PC-3 (cell line): ENCODE results near the gene DLG2. TPM values are rescaled to one million over a fixed set of nuclear protein-coding genes. Genes with fewer than 3 reads are reported as not detected.

Source experiments
- ATAC-seq: fragments of 200-7000 bp; cut with Tn5 transposase; 2 replicates; pipeline ENCODE4 v1.9.1; 2020; ENCODE audit warnings: mild to moderate bottlenecking, moderate library complexity
- BruUV-seq: library from RNA; stranded (reverse); fragments of 400-500 nt; replicated peaks from 2 replicates; lab custom pipeline; 2021; lab: Mats Ljungman, UMichigan
- CTCF ChIA-PET: fragments of 300-600 bp; sonication (Branson Sonifier 250); formaldehyde crosslinking; loops from one replicate; lab custom pipeline; 2022; ENCODE audit warnings: antibody characterized with exemption; lab: Charles Lee
- POLR2A ChIA-PET: fragments of 300-600 bp; sonication (Branson Sonifier 250); formaldehyde crosslinking; loops from one replicate; lab custom pipeline; 2022; ENCODE audit warnings: antibody characterized with exemption; ENCODE audit not compliant: unreplicated experiment; lab: Charles Lee
- DNase-seq: peaks from one replicate; pipeline ENCODE4 v3.0.0-alpha.2; 2015
- H2AFZ ChIP-seq: fragments of 300-600 bp; sonication (generic); 2 replicates; pipeline ENCODE4 v1.6.0; 2016; ENCODE audit warnings: antibody characterized with exemption, low read length
- H3F3A ChIP-seq: fragments of 300-600 bp; sonication (generic); one replicate; pipeline ENCODE4 v1.6.0; 2017; ENCODE audit warnings: antibody characterized with exemption, low read length, control low read depth, mild to moderate bottlenecking; ENCODE audit not compliant: unreplicated experiment
- H3K27ac ChIP-seq: fragments of 300-600 bp; sonication (generic); 2 replicates; pipeline ENCODE4 v1.5.1; 2016; ENCODE audit warnings: mild to moderate bottlenecking, low read length
- H3K27me3 ChIP-seq: fragments of 300-600 bp; sonication (generic); 2 replicates; pipeline ENCODE4 v1.6.1; 2016; ENCODE audit warnings: low read length, mixed read lengths
- H3K36me3 ChIP-seq: fragments of 300-600 bp; sonication (generic); 2 replicates; pipeline ENCODE4 v1.6.1; 2016; ENCODE audit warnings: low read depth, mixed run types, low read length, mixed read lengths
- H3K4me1 ChIP-seq: fragments of 300-600 bp; sonication (generic); 2 replicates; pipeline ENCODE4 v1.5.1; 2016; ENCODE audit warnings: low read length; ENCODE audit not compliant: insufficient read depth
- H3K4me2 ChIP-seq: fragments of 300-600 bp; sonication (generic); 2 replicates; pipeline ENCODE4 v1.6.0; 2016; ENCODE audit warnings: low read length
- H3K4me3 ChIP-seq: fragments of 300-600 bp; sonication (generic); 2 replicates; pipeline ENCODE4 v1.5.1; 2016; ENCODE audit warnings: mild to moderate bottlenecking, low read length, mixed read lengths
- H3K79me2 ChIP-seq: fragments of 300-600 bp; sonication (generic); 2 replicates; pipeline ENCODE4 v1.6.1; 2017; ENCODE audit warnings: low read length, mixed read lengths
- H3K9ac ChIP-seq: fragments of 300-600 bp; sonication (generic); 2 replicates; pipeline ENCODE4 v1.6.0; 2016; ENCODE audit warnings: mild to moderate bottlenecking, low read length
- H3K9me2 ChIP-seq: fragments of 300-600 bp; sonication (generic); replicated peaks from 2 replicates; pipeline ENCODE4 v1.6.1; 2016; ENCODE audit warnings: mixed run types, low read length, mixed read lengths
- H3K9me3 ChIP-seq: fragments of 300-600 bp; sonication (generic); 2 replicates; pipeline ENCODE4 v1.6.1; 2016; ENCODE audit warnings: low read length, mixed read lengths
- H4K20me1 ChIP-seq: fragments of 300-600 bp; sonication (generic); 2 replicates; pipeline ENCODE4 v1.6.1; 2016; ENCODE audit warnings: low read length, mixed read lengths
- CTCF ChIP-seq: fragments of 300-600 bp; sonication (generic); conservative IDR thresholded peaks from 2 replicates; pipeline ENCODE4 v1.5.1; 2017; ENCODE audit warnings: antibody characterized with exemption, low read depth, mild to moderate bottlenecking, low read length
- EZH2 ChIP-seq: fragments of 300-600 bp; sonication (generic); IDR thresholded peaks from one replicate; pipeline ENCODE4 v1.6.1; 2017; ENCODE audit warnings: antibody characterized with exemption, mild to moderate bottlenecking, low read length; ENCODE audit not compliant: unreplicated experiment
- EZH2phosphoT487 ChIP-seq: fragments of 300-600 bp; sonication (generic); IDR thresholded peaks from 2 replicates; pipeline ENCODE4 v1.6.1; 2018; ENCODE audit warnings: mild to moderate bottlenecking, antibody characterized with exemption, low read length, borderline replicate concordance
- intact Hi-C: fragments of 100-400 bp; cut with micrococcal nuclease; formaldehyde crosslinking; loops from 2 replicates; pipeline ENCODE4 v1.9.0; 2023
- total RNA-seq: library from RNA; depleted of rRNA; stranded (reverse); fragments of >200 nt; gene quantifications from 2 replicates; pipeline ENCODE4 v1.2.3, GENCODE V29; 2014

DLG2 gene
- total RNA-seq, 1 experiment from 2014 or later, result 0.58 TPM

DNA sequence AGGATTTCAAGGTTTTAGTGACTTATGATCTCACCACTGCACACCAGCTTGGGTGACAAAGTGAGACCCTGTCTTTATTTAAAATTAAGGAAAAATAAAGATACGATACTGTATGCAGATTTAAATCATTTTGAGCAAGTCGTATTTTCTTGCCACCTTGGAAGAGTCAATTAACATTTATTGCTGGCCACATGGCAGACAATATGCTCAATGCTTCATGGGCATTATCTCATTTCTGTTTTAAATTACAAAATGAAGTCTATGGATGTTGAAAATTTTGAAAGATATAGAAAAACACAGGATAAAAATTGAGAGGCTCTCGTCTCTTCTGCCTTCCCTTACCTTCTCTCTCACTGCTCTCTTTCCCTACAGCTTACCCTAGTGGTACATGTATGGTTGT lies 1992.0 kb downstream of the DLG2 start:
- Histone ChIP-seq H3K36me3 (no peaks in the 10 kb centered on the region), H3K9me3 (no peaks in the 10 kb centered on the region), H3K4me3 (no peak overlapping the region), H3K4me2 (no peak overlapping the region), H4K20me1 (no peaks in the 10 kb centered on the region), H3K4me1 (no peaks in the 10 kb centered on the region), H3K79me2 (no peaks in the 10 kb centered on the region), H3F3A (no peaks in the 10 kb centered on the region), H2AFZ (no peak overlapping the region), H3K9ac (no peak overlapping the region), H3K9me2 (no peaks in the 10 kb centered on the region), H3K27ac (no peak overlapping the region), H3K27me3 (peaks cover 17% of the 10 kb centered on the region)
- ChIA-PET CTCF (no interaction called here), POLR2A (no interaction called here)
- no peak for DNase-seq
- intact Hi-C loops, result no loop called here
- no TSS peak for BruUV-seq
- TF ChIP-seq EZH2 (no peak), CTCF (no peak), EZH2phosphoT487 (no peak)
- no peak for ATAC-seq

- ATAC-seq (no peak), DNase-seq (no peak)
- peaks cover 17% of the 10 kb centered on the region for H3K27me3 ChIP-seq
- TF ChIP-seq EZH2phosphoT487, result no peak
- TF ChIP-seq CTCF, result no peak
- no peak for TF ChIP-seq EZH2
- H3K9ac ChIP-seq, result no peak overlapping the region
- H4K20me1 ChIP-seq, result no peaks in the 10 kb centered on the region
- no peak overlapping the region for H3K27ac ChIP-seq
- BruUV-seq, result no TSS peak
- H3K9me3 ChIP-seq, result no peaks in the 10 kb centered on the region
- CTCF ChIA-PET, result no interaction called here
- no peak overlapping the region for H3K4me2 ChIP-seq
- no peaks in the 10 kb centered on the region for H3K79me2 ChIP-seq
- H3K4me1 ChIP-seq, result no peaks in the 10 kb centered on the region
- intact Hi-C loops, result no loop called here
- H3K36me3 ChIP-seq, result no peaks in the 10 kb centered on the region
- no peak overlapping the region for H2AFZ ChIP-seq
- H3K4me3 ChIP-seq, result no peak overlapping the region
- POLR2A ChIA-PET, result no interaction called here
- H3F3A ChIP-seq, result no peaks in the 10 kb centered on the region
- H3K9me2 ChIP-seq, result no peaks in the 10 kb centered on the region
These were observed 1996.9 kb downstream of the DLG2 start for GRCh38 chr11:83630211-83630610.

- intact Hi-C loops, result no loop called here
- H3K27me3 ChIP-seq, result peaks cover 17% of the 10 kb centered on the region
- H3K79me2 ChIP-seq, result no peaks in the 10 kb centered on the region
- TF ChIP-seq EZH2, result no peak
- TF ChIP-seq EZH2phosphoT487, result no peak
- no peak for TF ChIP-seq CTCF
- H3K9me2 ChIP-seq, result no peaks in the 10 kb centered on the region
- H4K20me1 ChIP-seq, result no peaks in the 10 kb centered on the region
- no peak overlapping the region for H3K4me2 ChIP-seq
- H3K9ac ChIP-seq, result no peak overlapping the region
- no peak overlapping the region for H2AFZ ChIP-seq
- H3K27ac ChIP-seq, result no peak overlapping the region
- no peaks in the 10 kb centered on the region for H3K36me3 ChIP-seq
- DNase-seq (no peak), ATAC-seq (no peak)
- no peaks in the 10 kb centered on the region for H3K9me3 ChIP-seq
- no TSS peak for BruUV-seq
- no peaks in the 10 kb centered on the region for H3F3A ChIP-seq
- POLR2A ChIA-PET, result no interaction called here
- no peak overlapping the region for H3K4me3 ChIP-seq
- CTCF ChIA-PET, result no interaction called here
- H3K4me1 ChIP-seq, result no peaks in the 10 kb centered on the region
These were observed 1997.4 kb downstream of the DLG2 start for GRCh38 chr11:83629775-83630174.
